Chondrocyte (in vitro differentiated cells): Measurements from ENCODE around the gene HMGXB3. TPM values are rescaled to one million over a fixed set of nuclear protein-coding genes. Genes with fewer than 3 reads are reported as not detected.

Source experiments
- total RNA-seq: library from RNA; stranded (reverse); gene quantifications from 3 replicates; pipeline ENCODE4 v1.2.1, GENCODE V29; 2021

The HMGXB3 gene
- total RNA-seq, 1 donor from 2014 or later: 44.2 TPM

Other genes starting within 250 kb of the HMGXB3 start
- 0.07 to 0.12 TPM (median 0.08 TPM) in 3 replicates for gene PDE6A, start 55.9 kb upstream of the HMGXB3 start, total RNA-seq
- 46.8 to 63.2 TPM (median 48.1 TPM) in 3 replicates for gene SLC26A2, start 40.0 kb upstream of the HMGXB3 start, total RNA-seq
- gene TIGD6, start 85 bp upstream of the HMGXB3 start, total RNA-seq: 5.3 to 7.4 TPM (median 5.7 TPM) in 3 replicates
- 0.62 to 1.7 TPM (median 0.65 TPM) in 3 replicates for gene CSF1R, start 85.8 kb downstream of the HMGXB3 start, total RNA-seq
- 331 to 532 TPM (median 499 TPM) in 3 replicates for gene PDGFRB, start 155.1 kb downstream of the HMGXB3 start, total RNA-seq
- 0.44 to 0.57 TPM in 2 of 3 replicates, not detected in the other for gene CDX1, start 166.0 kb downstream of the HMGXB3 start, total RNA-seq
- gene SLC6A7, start 189.3 kb downstream of the HMGXB3 start, total RNA-seq: 0.15 TPM in 1 of 3 replicates, not detected in the others